H9 (cell line): ENCODE results near the gene AQP9. TPM values are rescaled to one million over a fixed set of nuclear protein-coding genes. Genes with fewer than 3 reads are reported as not detected.
"Not testable (repeated sequence)": the region's sequence is repeated elsewhere in the genome, so short reads cannot be mapped to it uniquely, and the experiment has no call there.

ENCODE experiments used
- DNase-seq: peaks from one replicate; pipeline ENCODE4 v3.0.0-alpha.2; 2017
- H2AFZ ChIP-seq: one replicate; pipeline ENCODE4 v1.6.1; 2013; ENCODE audit warnings: mild to moderate bottlenecking, low read length, control low read depth, moderate library complexity
- H2AK5ac ChIP-seq: 2 replicates; pipeline ENCODE4 v1.6.1; 2013; ENCODE audit warnings: low read length, control low read depth, mixed read lengths; ENCODE audit not compliant: insufficient read length
- H2BK120ac ChIP-seq: one replicate; pipeline ENCODE4 v1.6.1; 2013; ENCODE audit warnings: low read depth, mild to moderate bottlenecking, low read length, control low read depth, inconsistent platforms; ENCODE audit not compliant: poor library complexity, severe bottlenecking
- H2BK12ac ChIP-seq: 2 replicates; pipeline ENCODE4 v1.6.1; 2013; ENCODE audit warnings: low read length, control low read depth, mixed read lengths, low read depth; ENCODE audit not compliant: insufficient read length
- H2BK15ac ChIP-seq: 2 replicates; pipeline ENCODE4 v1.6.1; 2013; ENCODE audit warnings: low read depth, low read length, control low read depth
- H2BK20ac ChIP-seq: one replicate; pipeline ENCODE4 v1.6.1; 2013; ENCODE audit warnings: low read depth, mild to moderate bottlenecking, low read length, control low read depth, inconsistent platforms; ENCODE audit not compliant: poor library complexity, severe bottlenecking
- H2BK5ac ChIP-seq: 2 replicates; pipeline ENCODE4 v1.6.1; 2013; ENCODE audit warnings: low read length, control low read depth, mixed read lengths; ENCODE audit not compliant: insufficient read length
- H3K14ac ChIP-seq: 2 replicates; pipeline ENCODE4 v1.6.1; 2013; ENCODE audit warnings: low read length, control low read depth; ENCODE audit not compliant: insufficient read depth
- H3K18ac ChIP-seq: 2 replicates; pipeline ENCODE4 v1.6.1; 2013; ENCODE audit warnings: low read depth, mild to moderate bottlenecking, mixed read lengths, low read length, control low read depth; ENCODE audit not compliant: insufficient read length
- H3K23ac ChIP-seq: 2 replicates; pipeline ENCODE4 v1.6.1; 2013; ENCODE audit warnings: low read length, control low read depth, mixed read lengths, low read depth; ENCODE audit not compliant: insufficient read length
- H3K23me2 ChIP-seq: 2 replicates; pipeline ENCODE4 v1.6.1; 2013; ENCODE audit warnings: low read depth, mild to moderate bottlenecking, mixed read lengths, low read length, control low read depth; ENCODE audit not compliant: insufficient read length, poor library complexity, severe bottlenecking
- H3K27ac ChIP-seq: 2 replicates; pipeline ENCODE4 v1.5.1; 2013; ENCODE audit warnings: low read length, control low read depth, mixed read lengths, low read depth; ENCODE audit not compliant: insufficient read length
- H3K27me3 ChIP-seq: 2 replicates; pipeline ENCODE4 v1.6.1; 2013; ENCODE audit warnings: low read length, control low read depth, inconsistent platforms; ENCODE audit not compliant: insufficient read depth
- H3K4ac ChIP-seq: 2 replicates; pipeline ENCODE4 v1.6.1; 2013; ENCODE audit warnings: low read depth, mild to moderate bottlenecking, control low read depth, inconsistent platforms, low read length, moderate library complexity
- H3K4me1 ChIP-seq: 2 replicates; pipeline ENCODE4 v1.6.1; 2013; ENCODE audit warnings: low read length, control low read depth, inconsistent platforms; ENCODE audit not compliant: insufficient read depth
- H3K4me2 ChIP-seq: 2 replicates; pipeline ENCODE4 v1.6.1; 2013; ENCODE audit warnings: low read length, control low read depth, mixed read lengths; ENCODE audit not compliant: insufficient read length, insufficient read depth
- H3K56ac ChIP-seq: 2 replicates; pipeline ENCODE4 v1.6.1; 2013; ENCODE audit warnings: low read depth, mild to moderate bottlenecking, mixed read lengths, low read length, control low read depth; ENCODE audit not compliant: insufficient read length
- H3K79me1 ChIP-seq: 2 replicates; pipeline ENCODE4 v1.6.1; 2013; ENCODE audit warnings: low read depth, mild to moderate bottlenecking, moderate library complexity, low read length, control low read depth, inconsistent platforms; ENCODE audit not compliant: insufficient read depth, poor library complexity, severe bottlenecking
- H3K79me2 ChIP-seq: 2 replicates; pipeline ENCODE4 v1.6.1; 2013; ENCODE audit warnings: low read length, control low read depth, inconsistent platforms; ENCODE audit not compliant: insufficient read depth
- H3K9ac ChIP-seq: 2 replicates; pipeline ENCODE4 v1.6.1; 2013; ENCODE audit warnings: low read length, control low read depth, mixed read lengths; ENCODE audit not compliant: insufficient read length; ENCODE audit errors: extremely low read depth
- H3K9me3 ChIP-seq: one replicate; pipeline ENCODE4 v1.6.1; 2013; ENCODE audit warnings: low read depth, low read length, inconsistent platforms; ENCODE audit not compliant: control insufficient read depth
- H3T11ph ChIP-seq: one replicate; pipeline ENCODE4 v1.6.1; 2013; ENCODE audit warnings: mild to moderate bottlenecking, low read length, control low read depth, inconsistent platforms
- H4K20me1 ChIP-seq: one replicate; pipeline ENCODE4 v1.6.1; 2013; ENCODE audit not compliant: control insufficient read depth, insufficient read length, insufficient read depth
- H4K5ac ChIP-seq: 2 replicates; pipeline ENCODE4 v1.6.1; 2013; ENCODE audit warnings: low read depth, mild to moderate bottlenecking, mixed read lengths, low read length, control low read depth; ENCODE audit not compliant: insufficient read length
- H4K8ac ChIP-seq: replicated peaks from 2 replicates; pipeline ENCODE4 v1.6.1; 2013; ENCODE audit warnings: low read length, control low read depth, mixed read lengths, low read depth; ENCODE audit not compliant: insufficient read length
- H4K91ac ChIP-seq: 2 replicates; pipeline ENCODE4 v1.6.1; 2013; ENCODE audit warnings: low read depth, mild to moderate bottlenecking, moderate library complexity, mixed read lengths, low read length, control low read depth; ENCODE audit not compliant: insufficient read length
- H3K27ac Mint-ChIP-seq, 3 experiments: 2 replicates in 2 of 3; 3 replicates in 1 of 3; pipeline ENCODE4 v1.8.0; 2020 to 2021; ENCODE audit warnings: mixed read lengths in 3 of 3, mild to moderate bottlenecking in 1 of 3, moderate library complexity in 1 of 3
- H3K27me3 Mint-ChIP-seq: 2 replicates; pipeline ENCODE4 v1.8.0; 2021; ENCODE audit warnings: low read depth, mild to moderate bottlenecking, moderate library complexity, mixed read lengths
- H3K36me3 Mint-ChIP-seq, 3 experiments: 2 replicates in 2 of 3; 3 replicates in 1 of 3; pipeline ENCODE4 v1.8.0; 2020 to 2021; ENCODE audit warnings: low read depth in 3 of 3, mixed read lengths in 3 of 3; ENCODE audit not compliant: insufficient read depth in 1 of 3
- H3K4me1 Mint-ChIP-seq, 2 experiments: 2 replicates each; pipeline ENCODE4 v1.8.0; 2020; ENCODE audit warnings: mixed read lengths in 2 of 2
- H3K4me3 Mint-ChIP-seq, 2 experiments: 2 replicates in 1 of 2; 3 replicates in 1 of 2; pipeline ENCODE4 v1.8.0; 2020 to 2021; ENCODE audit warnings: mild to moderate bottlenecking in 2 of 2, mixed read lengths in 2 of 2, moderate library complexity in 1 of 2
- H3K9me3 Mint-ChIP-seq, 2 experiments: 2 replicates in 1 of 2; 3 replicates in 1 of 2; pipeline ENCODE4 v1.8.0; 2020; ENCODE audit warnings: mild to moderate bottlenecking in 2 of 2, mixed read lengths in 2 of 2, moderate library complexity in 1 of 2
- WGBS: extraction: QIAGEN DNeasy Blood & Tissue Kit; methylation state at CpG from one replicate; pipeline ENCODE4 v1.1.7; 2013; ENCODE audit warnings: missing lambda C conversion rate, low lambda C conversion rate, mixed read lengths; ENCODE audit not compliant: insufficient read length; ENCODE audit errors: extremely low coverage; 5-methylcytosine and 5-hydroxymethylcytosine counted together
- total RNA-seq: library from RNA; stranded (reverse); gene quantifications from 2 replicates; pipeline ENCODE4 v1.2.1, GENCODE V29; 2021
- TF ChIP-seq, protein P1 (sequence below): fragments of 200-600 bp; sonication (generic); conservative IDR thresholded peaks from 3 replicates; pipeline ENCODE4 v1.8.0; 2021; ENCODE audit warnings: antibody characterized with exemption, mild to moderate bottlenecking

The AQP9 gene
- total RNA-seq, 1 experiment from 2014 or later: not detected

DNA sequence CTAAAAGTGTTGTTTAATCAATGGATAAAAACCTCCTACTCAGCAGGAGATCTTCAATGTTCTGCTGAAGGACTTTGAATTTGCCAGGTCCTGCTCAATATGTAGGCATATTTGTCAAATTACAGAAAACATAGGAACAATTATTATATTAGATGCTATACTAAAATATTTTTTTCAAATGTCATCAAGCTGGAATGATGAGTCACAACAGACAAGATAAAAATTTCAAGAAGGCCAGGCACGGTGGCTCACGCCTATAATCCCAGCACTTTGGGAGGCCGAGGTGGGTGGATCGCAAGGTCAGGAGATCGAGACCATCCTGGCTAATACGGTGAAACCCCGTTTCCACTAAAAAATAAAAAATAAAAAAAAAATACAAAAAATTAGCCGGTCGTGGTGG lies 68.0 kb downstream of the AQP9 start:
- Histone ChIP-seq H4K20me1 (no peaks in the 10 kb centered on the region), H3K4me1 (no peaks in the 10 kb centered on the region), H3K9ac (no peak overlapping the region), H4K91ac (no peak overlapping the region), H3K9me3 (no peaks in the 10 kb centered on the region), H2BK20ac (no peak overlapping the region), H3K14ac (no peak overlapping the region), H2BK12ac (no peak overlapping the region), H3K79me1 (no peaks in the 10 kb centered on the region), H4K5ac (no peak overlapping the region), H2BK120ac (no peak overlapping the region), H3K4me2 (no peak overlapping the region), H3K23ac (no peak overlapping the region), H3K27ac (no peak overlapping the region), H2AFZ (no peak overlapping the region), H3K18ac (no peak overlapping the region), H3K56ac (no peak overlapping the region), H3K27me3 (no peaks in the 10 kb centered on the region), H4K8ac (no peak overlapping the region), H3K79me2 (no peaks in the 10 kb centered on the region), H3K4ac (no peak overlapping the region), H3K23me2 (no peaks in the 10 kb centered on the region), H2BK15ac (no peak overlapping the region), H2AK5ac (no peak overlapping the region), H3T11ph (no peak overlapping the region), H2BK5ac (no peak overlapping the region)
- no peak overlapping the region for H3K27ac Mint-ChIP-seq
- TF ChIP-seq, protein P1, sequence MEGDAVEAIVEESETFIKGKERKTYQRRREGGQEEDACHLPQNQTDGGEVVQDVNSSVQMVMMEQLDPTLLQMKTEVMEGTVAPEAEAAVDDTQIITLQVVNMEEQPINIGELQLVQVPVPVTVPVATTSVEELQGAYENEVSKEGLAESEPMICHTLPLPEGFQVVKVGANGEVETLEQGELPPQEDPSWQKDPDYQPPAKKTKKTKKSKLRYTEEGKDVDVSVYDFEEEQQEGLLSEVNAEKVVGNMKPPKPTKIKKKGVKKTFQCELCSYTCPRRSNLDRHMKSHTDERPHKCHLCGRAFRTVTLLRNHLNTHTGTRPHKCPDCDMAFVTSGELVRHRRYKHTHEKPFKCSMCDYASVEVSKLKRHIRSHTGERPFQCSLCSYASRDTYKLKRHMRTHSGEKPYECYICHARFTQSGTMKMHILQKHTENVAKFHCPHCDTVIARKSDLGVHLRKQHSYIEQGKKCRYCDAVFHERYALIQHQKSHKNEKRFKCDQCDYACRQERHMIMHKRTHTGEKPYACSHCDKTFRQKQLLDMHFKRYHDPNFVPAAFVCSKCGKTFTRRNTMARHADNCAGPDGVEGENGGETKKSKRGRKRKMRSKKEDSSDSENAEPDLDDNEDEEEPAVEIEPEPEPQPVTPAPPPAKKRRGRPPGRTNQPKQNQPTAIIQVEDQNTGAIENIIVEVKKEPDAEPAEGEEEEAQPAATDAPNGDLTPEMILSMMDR: no peak
- H3K4me1 Mint-ChIP-seq: no peaks in the 10 kb centered on the region
- no peak for DNase-seq
- H3K27me3 Mint-ChIP-seq: no peaks in the 10 kb centered on the region
- no CpG with 5 or more reads among the region's 9 CpGs for WGBS
- no peak overlapping the region for H3K4me3 Mint-ChIP-seq
- no peaks in the 10 kb centered on the region for H3K36me3 Mint-ChIP-seq
- no peaks in the 10 kb centered on the region; a peak in 1 of 5 replicates for H3K9me3 Mint-ChIP-seq

DNA sequence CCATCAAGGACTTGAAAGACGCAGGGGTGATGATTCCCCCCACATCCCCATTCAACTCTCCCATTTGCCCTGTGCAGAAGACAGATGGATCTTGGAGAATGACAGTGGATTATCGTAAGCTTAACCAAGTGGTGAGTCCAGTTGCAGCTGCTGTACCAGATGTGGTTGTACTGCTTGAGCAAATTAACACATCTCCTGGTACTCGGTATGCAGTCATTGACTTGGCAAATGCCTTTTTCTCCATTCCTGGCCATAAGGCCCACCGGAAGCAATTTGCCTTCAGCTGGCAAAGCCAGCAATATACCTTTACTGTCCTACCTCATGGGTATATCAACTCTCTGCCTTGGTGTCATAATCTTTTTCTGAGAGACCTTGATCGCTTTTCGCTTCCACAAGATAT lies 70.0 kb downstream of the AQP9 start:
- not testable (repeated sequence) for H2AK5ac ChIP-seq, H2BK5ac ChIP-seq, H2BK12ac ChIP-seq, H3K23me2 ChIP-seq, H3K27ac ChIP-seq, H4K20me1 ChIP-seq, H3K27me3 Mint-ChIP-seq, H2BK20ac ChIP-seq, H3K4me1 Mint-ChIP-seq, H3K4me1 ChIP-seq, H3K9ac ChIP-seq, H3T11ph ChIP-seq, H3K18ac ChIP-seq, H3K9me3 Mint-ChIP-seq, H3K9me3 ChIP-seq, H4K8ac ChIP-seq, H3K4me3 Mint-ChIP-seq, H3K79me2 ChIP-seq, H3K14ac ChIP-seq, H3K79me1 ChIP-seq, H3K4me2 ChIP-seq, H2AFZ ChIP-seq, H2BK120ac ChIP-seq, H3K36me3 Mint-ChIP-seq, H3K56ac ChIP-seq, H4K91ac ChIP-seq, H3K23ac ChIP-seq, H4K5ac ChIP-seq, H3K27me3 ChIP-seq, H3K27ac Mint-ChIP-seq, H2BK15ac ChIP-seq, H3K4ac ChIP-seq, DNase-seq
- no CpG with 5 or more reads among the region's 6 CpGs for WGBS
